Hematopoietic multipotent progenitor cell treated with erythropoietin and hydrocortisone succinate and interleukin-3 and kit ligand, for 17 days (in vitro differentiated cells): ENCODE measurements around the gene AHCTF1.
A peak's percentile ranks its signal among the peaks of the same experiment; 100 is the strongest.

Source experiments
- DNase-seq: peaks from one replicate; pipeline ENCODE4 v3.0.0-alpha.2; 2015; ENCODE audit warnings: low spot score

The AHCTF1 gene, protein sequence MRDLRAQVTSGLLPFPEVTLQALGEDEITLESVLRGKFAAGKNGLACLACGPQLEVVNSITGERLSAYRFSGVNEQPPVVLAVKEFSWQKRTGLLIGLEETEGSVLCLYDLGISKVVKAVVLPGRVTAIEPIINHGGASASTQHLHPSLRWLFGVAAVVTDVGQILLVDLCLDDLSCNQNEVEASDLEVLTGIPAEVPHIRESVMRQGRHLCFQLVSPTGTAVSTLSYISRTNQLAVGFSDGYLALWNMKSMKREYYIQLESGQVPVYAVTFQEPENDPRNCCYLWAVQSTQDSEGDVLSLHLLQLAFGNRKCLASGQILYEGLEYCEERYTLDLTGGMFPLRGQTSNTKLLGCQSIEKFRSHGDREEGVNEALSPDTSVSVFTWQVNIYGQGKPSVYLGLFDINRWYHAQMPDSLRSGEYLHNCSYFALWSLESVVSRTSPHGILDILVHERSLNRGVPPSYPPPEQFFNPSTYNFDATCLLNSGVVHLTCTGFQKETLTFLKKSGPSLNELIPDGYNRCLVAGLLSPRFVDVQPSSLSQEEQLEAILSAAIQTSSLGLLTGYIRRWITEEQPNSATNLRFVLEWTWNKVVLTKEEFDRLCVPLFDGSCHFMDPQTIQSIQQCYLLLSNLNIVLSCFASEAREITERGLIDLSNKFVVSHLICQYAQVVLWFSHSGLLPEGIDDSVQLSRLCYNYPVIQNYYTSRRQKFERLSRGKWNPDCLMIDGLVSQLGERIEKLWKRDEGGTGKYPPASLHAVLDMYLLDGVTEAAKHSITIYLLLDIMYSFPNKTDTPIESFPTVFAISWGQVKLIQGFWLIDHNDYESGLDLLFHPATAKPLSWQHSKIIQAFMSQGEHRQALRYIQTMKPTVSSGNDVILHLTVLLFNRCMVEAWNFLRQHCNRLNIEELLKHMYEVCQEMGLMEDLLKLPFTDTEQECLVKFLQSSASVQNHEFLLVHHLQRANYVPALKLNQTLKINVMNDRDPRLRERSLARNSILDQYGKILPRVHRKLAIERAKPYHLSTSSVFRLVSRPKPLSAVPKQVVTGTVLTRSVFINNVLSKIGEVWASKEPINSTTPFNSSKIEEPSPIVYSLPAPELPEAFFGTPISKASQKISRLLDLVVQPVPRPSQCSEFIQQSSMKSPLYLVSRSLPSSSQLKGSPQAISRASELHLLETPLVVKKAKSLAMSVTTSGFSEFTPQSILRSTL (N-terminal part only)

GRCh38 chr1:246931549-246932365 is at the start of gene AHCTF1:
AHCTF1 (minus strand) TSS chr1:246931948; CDS start chr1:246918370, 13,578 bp downstream.
- DNase-seq: peak; percentile 94

- DNase-seq: no peak
These were observed 47.0 kb upstream of the AHCTF1 start for GRCh38 chr1:246978785-246979184.

DNA sequence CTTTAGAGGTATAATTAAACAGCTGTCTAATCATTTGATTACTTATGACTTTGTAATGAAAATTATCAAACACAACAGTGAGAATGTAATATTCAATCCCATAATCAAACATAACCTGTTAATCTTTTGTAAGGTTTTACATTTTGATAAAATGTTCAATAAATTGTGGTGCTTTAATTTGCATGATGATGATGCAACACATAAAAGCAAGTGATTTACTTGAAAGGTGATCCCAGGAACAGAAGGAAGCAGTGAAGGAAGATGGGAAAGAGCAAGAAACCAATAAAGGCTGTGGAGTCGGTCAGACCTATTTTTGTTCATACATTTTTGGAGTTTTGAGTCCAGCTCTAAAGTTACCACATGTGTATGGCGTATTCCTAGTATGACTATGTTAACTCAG is 46.5 kb upstream of the AHCTF1 start:
- DNase-seq: no peak

- no peak for DNase-seq
These were observed 40.2 kb upstream of the AHCTF1 start for GRCh38 chr1:246971969-246972368.

GRCh38 chr1:246971090-246971721 is 39.5 kb upstream of the AHCTF1 start:
- DNase-seq: peak; percentile 42

GRCh38 chr1:246969621-246970020 is 37.9 kb upstream of the AHCTF1 start:
- no peak for DNase-seq

DNA sequence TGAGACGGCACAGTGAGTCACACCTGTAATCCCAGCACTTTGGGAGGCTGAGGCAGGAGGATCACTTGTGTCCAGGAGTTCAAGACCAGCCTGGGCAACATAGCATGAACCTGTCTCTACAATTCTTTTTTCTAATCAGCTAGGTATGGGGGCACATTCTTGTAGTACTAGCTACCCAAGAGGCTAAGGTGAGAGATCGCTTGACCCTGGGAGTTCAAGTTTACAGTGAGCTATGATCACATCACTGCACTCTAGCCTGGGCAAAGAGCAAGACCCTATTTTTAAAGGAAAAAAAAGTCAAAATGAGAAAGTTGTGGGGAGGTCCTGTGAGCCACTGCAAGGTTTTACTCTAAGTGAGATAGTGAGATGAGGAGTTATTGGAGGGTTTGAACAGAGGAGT is 34.8 kb upstream of the AHCTF1 start:
- no peak for DNase-seq

DNA sequence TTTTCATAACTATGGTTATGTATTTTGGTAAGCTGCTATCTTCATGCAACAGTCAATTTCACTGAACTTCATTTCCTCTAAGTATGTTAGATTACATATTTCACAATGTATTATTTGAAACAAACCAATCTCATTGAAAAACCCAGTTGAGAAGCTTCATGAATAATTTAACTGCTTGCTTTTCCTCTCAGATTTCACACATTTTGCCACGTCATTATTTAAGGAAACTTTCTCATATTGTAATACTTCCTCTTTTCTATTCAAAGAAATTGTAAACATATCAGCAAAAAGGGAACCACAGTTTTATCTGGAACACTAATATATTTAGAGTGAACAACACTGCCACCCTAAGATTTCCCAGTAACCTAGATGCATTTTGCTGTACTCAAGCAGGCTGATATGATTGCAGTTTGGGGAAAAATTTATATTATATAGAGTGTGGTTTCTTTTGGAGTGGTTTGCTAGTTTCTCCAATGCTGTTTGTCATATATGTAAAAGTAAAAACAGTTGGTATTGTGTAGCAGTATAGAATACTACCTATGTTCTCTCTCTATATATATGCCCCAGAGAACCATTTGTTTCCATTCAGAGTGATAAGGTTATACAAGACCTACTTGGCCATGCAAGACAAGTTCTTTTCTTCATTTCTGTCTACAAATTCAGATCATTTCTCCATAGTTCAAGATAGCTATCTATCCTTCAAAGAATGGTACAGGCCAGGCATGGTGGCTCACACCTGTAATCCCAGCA is 28.4 kb upstream of the AHCTF1 start:
- DNase-seq: no peak

- DNase-seq: no peak
These were observed 22.4 kb upstream of the AHCTF1 start for GRCh38 chr1:246954126-246954525.

DNA sequence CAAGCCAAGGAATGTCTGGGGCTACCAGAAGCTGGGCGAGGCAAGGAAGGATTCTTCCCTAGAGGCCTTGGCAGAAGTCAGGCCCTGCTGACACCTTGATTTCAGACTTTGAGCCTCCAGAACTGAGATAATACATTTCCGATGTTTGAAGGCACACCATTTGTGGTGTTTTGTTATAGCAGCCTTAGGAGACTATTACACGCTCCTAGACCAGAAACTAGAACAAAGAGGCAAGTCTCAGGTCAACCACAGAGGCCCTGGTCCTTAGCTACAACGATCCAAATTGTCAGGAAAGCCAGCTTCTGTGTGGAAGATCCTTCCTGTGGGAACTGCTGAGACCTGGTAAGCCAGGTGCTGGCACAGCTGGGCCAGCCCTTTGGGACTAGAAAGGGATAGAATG is 19.7 kb upstream of the AHCTF1 start:
- DNase-seq: no peak

GRCh38 chr1:246949956-246950355 is 18.2 kb upstream of the AHCTF1 start:
- no peak for DNase-seq

DNA sequence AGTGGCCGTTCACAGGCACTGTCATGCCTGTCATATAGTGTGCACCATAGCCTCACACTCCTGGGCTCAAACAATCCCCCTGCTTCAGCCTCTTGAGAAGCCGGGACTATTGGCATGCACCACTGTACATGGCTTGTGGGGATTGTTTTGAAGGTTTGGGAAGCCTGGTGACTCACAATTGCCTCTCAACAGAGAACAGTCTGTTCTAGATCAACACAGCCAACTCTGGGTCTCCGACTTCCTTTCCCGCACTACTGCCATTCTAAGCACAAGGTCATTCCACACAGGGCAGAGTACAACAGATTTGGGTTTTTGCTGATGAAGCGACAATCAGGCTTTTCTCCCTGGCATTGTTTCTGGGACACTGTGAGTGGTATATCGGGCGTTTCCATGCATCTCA is 15.5 kb upstream of the AHCTF1 start:
- no peak for DNase-seq

DNA sequence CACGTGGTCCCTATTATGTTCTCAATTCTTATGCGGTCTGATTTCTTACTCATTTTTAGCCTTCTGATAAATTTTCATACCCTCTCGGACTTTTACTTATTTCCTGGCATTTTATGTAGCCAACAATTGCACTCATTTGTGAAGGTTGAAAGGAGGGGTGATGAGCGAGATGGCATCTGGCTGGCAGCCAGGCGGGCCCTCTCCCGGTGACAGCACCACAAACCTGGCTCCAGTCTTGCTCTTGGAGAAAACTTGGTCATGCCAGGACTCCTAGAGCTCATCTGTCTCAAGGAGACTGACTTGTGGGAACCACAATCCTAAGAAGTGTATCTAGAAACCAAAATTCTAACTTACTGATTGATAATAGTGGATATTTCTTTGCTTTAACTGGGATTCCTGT is 14.6 kb upstream of the AHCTF1 start:
- no peak for DNase-seq

GRCh38 chr1:246934765-246935164 is 3.0 kb upstream of the AHCTF1 start:
- DNase-seq: no peak

DNA sequence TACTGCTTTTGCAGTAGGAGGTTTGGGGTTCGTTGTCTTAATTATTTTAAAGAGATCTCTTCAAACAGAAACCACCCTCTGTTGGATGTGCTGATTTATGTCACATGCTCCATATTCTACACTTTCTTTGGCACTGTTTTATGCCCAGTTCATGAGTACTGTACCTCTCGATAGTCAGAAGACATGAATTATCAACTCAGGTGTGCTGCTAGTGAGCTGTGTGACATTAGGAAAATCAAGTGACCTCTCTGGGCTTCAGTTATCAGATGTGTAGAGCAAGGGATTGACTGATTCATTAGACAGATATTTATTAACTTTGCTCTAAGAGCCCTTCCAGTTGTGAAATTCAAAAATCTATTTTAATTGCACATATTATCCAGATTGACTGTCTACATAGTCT is 2.1 kb upstream of the AHCTF1 start:
- DNase-seq: no peak

DNA sequence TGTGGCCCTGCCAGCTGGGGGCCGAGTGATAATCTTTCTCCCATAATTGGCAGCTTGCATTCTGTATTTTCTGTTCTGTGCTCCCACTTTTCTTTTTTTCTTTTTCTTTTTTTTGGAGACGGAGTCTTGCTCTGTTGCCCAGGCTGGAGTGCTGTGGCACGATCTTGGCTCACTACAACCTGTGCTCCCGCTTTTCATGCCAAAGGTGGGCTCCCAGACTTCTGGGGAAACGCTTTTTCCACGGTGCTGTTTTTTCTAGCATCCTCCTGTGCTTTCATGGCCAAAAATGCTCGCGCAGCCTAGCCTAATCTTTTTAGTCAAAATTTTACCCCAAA is 585 bp upstream of the AHCTF1 start:
- no peak for DNase-seq

DNA sequence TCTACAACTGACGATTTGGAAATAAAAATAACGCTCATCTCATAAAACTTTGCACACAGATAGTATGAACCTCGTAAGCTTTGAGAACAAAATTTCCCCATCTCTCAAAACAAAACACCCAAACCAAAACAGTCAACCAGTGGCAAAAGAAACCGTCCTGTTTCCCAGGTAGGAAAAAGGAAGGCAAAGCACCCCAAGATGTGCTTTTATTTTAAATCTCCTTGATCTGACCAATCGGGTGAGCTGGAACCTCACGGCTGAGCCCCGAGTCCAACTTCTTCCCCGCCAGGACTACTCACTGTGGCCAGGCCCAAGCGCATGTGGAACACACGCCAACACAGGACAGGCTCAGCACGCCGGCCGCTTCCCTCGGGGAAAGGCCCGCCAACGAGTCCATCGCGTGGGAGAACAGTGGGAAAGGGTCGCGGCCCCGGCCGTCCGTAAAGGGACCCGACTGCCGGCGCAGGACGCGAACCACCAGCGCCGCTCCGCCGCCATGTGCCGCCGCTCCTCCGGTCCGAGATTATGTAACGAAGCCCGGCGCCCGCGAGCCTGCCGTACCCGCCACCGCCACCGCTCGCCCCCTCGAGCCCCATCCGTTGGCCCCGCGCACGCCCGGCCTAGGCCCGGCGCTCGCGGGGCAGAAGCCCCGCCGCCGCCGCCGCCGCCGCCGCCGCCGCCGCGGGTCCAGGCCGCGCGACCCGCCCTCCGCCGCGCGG is 759 bp downstream of the AHCTF1 start:
- DNase-seq: peak; percentile 35

DNA sequence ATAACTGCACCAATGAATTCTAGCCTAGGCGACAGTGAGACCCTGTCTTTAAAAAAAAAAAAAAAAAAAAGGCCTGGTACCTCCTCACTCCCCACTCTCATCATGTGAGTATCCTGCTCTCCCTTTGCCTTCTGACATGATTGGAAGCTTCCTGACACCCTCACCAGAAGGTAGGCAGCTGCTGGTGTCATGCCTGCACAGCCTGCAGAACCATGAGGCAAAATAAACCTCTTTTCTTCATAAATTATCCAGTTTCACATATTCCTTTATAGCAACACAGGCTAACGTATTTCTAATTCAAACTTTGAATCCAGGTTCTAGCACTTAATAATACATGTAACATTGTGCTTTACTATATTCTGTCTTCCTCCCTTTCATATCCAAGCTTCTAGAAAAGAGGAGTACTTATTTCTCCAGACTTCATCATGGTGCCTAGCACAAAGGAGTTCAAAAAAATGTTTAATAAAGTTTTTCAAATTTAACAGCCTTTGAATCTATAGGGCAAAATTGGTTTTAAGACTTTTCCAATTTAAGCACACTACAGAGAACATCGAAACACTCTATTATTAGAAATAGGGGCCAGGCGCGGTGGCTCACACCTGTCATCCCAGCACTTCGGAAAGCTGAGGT is 5.6 kb downstream of the AHCTF1 start:
- DNase-seq: no peak

DNA sequence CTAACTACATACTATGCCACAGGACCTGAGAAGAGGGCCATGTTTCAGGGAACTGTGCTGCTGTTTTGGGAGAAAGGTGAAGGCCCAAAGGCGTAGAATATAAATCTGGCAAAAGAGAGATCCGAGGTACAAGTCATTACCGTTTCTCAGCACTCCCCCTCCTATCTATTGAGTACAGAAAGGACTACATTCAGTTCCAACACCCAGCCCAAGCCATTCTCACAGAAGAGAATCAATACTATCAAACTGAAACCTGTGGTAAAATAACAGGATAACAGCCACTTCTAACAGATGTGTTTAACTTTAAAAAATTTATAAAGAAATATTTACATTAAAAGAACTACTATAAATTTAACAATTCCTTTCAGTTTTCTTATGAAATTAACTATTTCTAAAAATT is 7.8 kb downstream of the AHCTF1 start:
- no peak for DNase-seq
